Mammary epithelial cell (primary cell): ENCODE results near the gene CHD9.

Experiments used
- CTCF ChIP-seq, 2 donors: IDR thresholded peaks in 1 of 2; conservative IDR thresholded peaks in 1 of 2; 2 replicates each; pipeline ENCODE4 v1.5.1; 2011 to 2012; ENCODE audit warnings: inconsistent platforms in 2 of 2, low read length in 2 of 2, mild to moderate bottlenecking in 2 of 2, control low read depth in 1 of 2, low read depth in 1 of 2; ENCODE audit not compliant: insufficient read depth in 1 of 2; ENCODE audit errors: extremely low read depth in 1 of 2
- EZH2 ChIP-seq: IDR thresholded peaks from 2 replicates; pipeline ENCODE4 v1.6.1; 2012; ENCODE audit warnings: low read length, inconsistent platforms, borderline replicate concordance

- TF ChIP-seq CTCF (conservative IDR thresholded peaks at IDR 0.05 in 1 of 2, IDR thresholded peaks at IDR 0.05 in 1 of 2; ENCODE audit: extremely low read depth in 1 of 2, insufficient read depth in 1 of 2, low read depth in 1 of 2, low read length in 2 of 2) (peak in 1 of 2 donors; percentile 3), EZH2 (no peak)
Observed at GRCh38 chr16:53099318-53100130, 44.7 kb downstream of the CHD9 start.
